Esophagus (tissue), 2 donors: Measurements from ENCODE around the gene SHC2. TPM values are rescaled to one million over a fixed set of nuclear protein-coding genes. Genes with fewer than 3 reads are reported as not detected.

Experiments
- H3K27ac ChIP-seq, 2 donors: one replicate each; pipeline ENCODE4 v1.5.1; 2013; ENCODE audit warnings: low read depth in 2 of 2, mild to moderate bottlenecking in 2 of 2, inconsistent platforms in 1 of 2, low read length in 1 of 2, moderate library complexity in 1 of 2
- H3K27me3 ChIP-seq, 2 donors: one replicate each; pipeline ENCODE4 v1.6.1; 2013; ENCODE audit warnings: low read length in 2 of 2, control low read depth in 1 of 2, mild to moderate bottlenecking in 1 of 2; ENCODE audit not compliant: insufficient read depth in 2 of 2, control insufficient read depth in 1 of 2
- H3K36me3 ChIP-seq, 2 donors: one replicate each; pipeline ENCODE4 v1.6.1; 2013; ENCODE audit warnings: low read length in 1 of 2; ENCODE audit not compliant: control insufficient read depth in 2 of 2, insufficient read depth in 2 of 2
- H3K4me1 ChIP-seq, 2 donors: one replicate each; pipeline ENCODE4 v1.6.1; 2013; ENCODE audit warnings: low read length in 1 of 2; ENCODE audit not compliant: control insufficient read depth in 2 of 2, insufficient read depth in 2 of 2
- H3K4me3 ChIP-seq, 2 donors: one replicate each; pipeline ENCODE4 v1.5.1; 2013; ENCODE audit warnings: low read length in 2 of 2, mild to moderate bottlenecking in 2 of 2, low read depth in 1 of 2, moderate library complexity in 1 of 2
- H3K9me3 ChIP-seq, 2 donors: one replicate each; pipeline ENCODE4 v1.6.1; 2013; ENCODE audit warnings: mild to moderate bottlenecking in 2 of 2, low read depth in 1 of 2, low read length in 1 of 2, moderate library complexity in 1 of 2; ENCODE audit not compliant: control insufficient read depth in 2 of 2, insufficient read depth in 1 of 2
- WGBS, 2 donors: extraction: QIAGEN DNeasy Blood & Tissue Kit; methylation state at CpG; one replicate each; pipeline ENCODE4 v1.1.7; 2013; 5-methylcytosine and 5-hydroxymethylcytosine counted together
- polyA plus RNA-seq, 2 donors: library from polyadenylated mRNA; stranded (reverse); fragments of 200-250 nt; gene quantifications; one replicate each; pipeline ENCODE4 v1.2.3, GENCODE V29; 2013
- donor health status: healthy with polysubstance abuse.
- donor health status: Bipolar disorder and iron deficiency.

SHC2 gene
- polyA plus RNA-seq, 2 donors: 3.0 to 5.3 TPM

GRCh38 chr19:498511-498891 is 37.7 kb upstream of the SHC2 start:
- no peaks in the 10 kb centered on the region for H3K36me3 ChIP-seq
- H3K27me3 ChIP-seq: peaks cover 0 to 11% of the 10 kb centered on the region in 2 donors
- H3K4me1 ChIP-seq: peaks cover 0 to 7% of the 10 kb centered on the region in 2 donors
- no peak overlapping the region for H3K27ac ChIP-seq
- 19 to 23% methylated on average over 25 to 26 of the region's 26 CpGs for WGBS, 2 donors
- no peaks in the 10 kb centered on the region for H3K9me3 ChIP-seq
- no peak overlapping the region for H3K4me3 ChIP-seq

GRCh38 chr19:497869-498510 is 37.2 kb upstream of the SHC2 start:
- 11 to 13% methylated on average over 25 to 50 of the region's 50 CpGs for WGBS, 2 donors
- no peaks in the 10 kb centered on the region for H3K9me3 ChIP-seq
- no peak overlapping the region for H3K4me3 ChIP-seq
- H3K4me1 ChIP-seq: peaks cover 0 to 7% of the 10 kb centered on the region in 2 donors
- no peaks in the 10 kb centered on the region for H3K36me3 ChIP-seq
- H3K27ac ChIP-seq: no peak overlapping the region
- H3K27me3 ChIP-seq: peaks cover 0 to 11% of the 10 kb centered on the region in 2 donors

DNA sequence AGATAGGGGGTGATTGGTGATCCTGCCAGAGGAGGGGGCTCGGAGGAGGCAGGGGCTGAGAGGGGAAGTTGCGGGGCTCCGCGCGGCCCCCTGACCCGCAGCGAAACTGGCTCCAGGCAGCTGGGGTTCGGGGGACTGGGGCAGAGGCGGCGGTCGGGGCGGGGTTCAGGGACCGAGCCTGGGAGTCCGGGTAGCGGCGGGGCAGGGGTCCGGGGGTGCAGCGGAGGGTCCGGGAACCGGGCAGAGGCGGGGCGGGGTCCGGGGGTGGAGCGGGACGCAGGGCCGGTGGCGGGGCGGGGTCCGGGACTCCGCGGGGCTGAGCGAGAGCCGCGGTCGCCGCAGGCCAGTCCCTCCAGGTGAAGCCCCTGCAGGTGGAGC is 36.6 kb upstream of the SHC2 start:
- 3 to 5% methylated on average over 15 to 36 of the region's 36 CpGs for WGBS, 2 donors
- no peaks in the 10 kb centered on the region for H3K9me3 ChIP-seq
- H3K4me3 ChIP-seq: no peak overlapping the region
- peaks cover 0 to 7% of the 10 kb centered on the region in 2 donors for H3K4me1 ChIP-seq
- peaks cover 0 to 11% of the 10 kb centered on the region in 2 donors for H3K27me3 ChIP-seq
- H3K27ac ChIP-seq: no peak overlapping the region
- no peaks in the 10 kb centered on the region for H3K36me3 ChIP-seq

DNA sequence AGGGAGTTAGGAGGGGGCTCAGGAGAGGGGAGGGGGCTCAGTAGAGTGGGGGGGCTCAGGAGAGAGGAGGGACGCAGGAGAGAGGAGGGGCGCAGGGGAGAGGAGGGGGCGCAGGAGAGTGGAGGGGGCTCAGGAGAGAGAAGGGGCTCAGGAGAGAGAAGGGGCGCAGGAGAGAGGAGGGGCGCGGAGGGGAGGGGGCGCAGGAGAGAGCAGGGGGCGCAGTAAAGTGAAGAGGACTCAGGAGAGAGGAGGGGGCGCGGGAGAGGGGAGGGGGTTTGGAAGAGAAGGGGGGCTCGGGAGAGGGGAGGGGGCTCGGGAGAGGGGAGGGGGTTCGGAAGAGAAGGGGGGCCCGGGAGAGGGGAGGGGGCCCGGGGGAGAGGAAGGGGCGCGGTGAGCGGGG is 36.2 kb upstream of the SHC2 start:
- no peaks in the 10 kb centered on the region for H3K9me3 ChIP-seq
- WGBS, 2 donors: 7 to 8% methylated on average over 3 to 18 of the region's 18 CpGs
- peaks cover 0 to 11% of the 10 kb centered on the region in 2 donors for H3K27me3 ChIP-seq
- H3K4me3 ChIP-seq: no peak overlapping the region
- H3K36me3 ChIP-seq: no peaks in the 10 kb centered on the region
- peaks cover 0 to 7% of the 10 kb centered on the region in 2 donors for H3K4me1 ChIP-seq
- H3K27ac ChIP-seq: no peak overlapping the region

DNA sequence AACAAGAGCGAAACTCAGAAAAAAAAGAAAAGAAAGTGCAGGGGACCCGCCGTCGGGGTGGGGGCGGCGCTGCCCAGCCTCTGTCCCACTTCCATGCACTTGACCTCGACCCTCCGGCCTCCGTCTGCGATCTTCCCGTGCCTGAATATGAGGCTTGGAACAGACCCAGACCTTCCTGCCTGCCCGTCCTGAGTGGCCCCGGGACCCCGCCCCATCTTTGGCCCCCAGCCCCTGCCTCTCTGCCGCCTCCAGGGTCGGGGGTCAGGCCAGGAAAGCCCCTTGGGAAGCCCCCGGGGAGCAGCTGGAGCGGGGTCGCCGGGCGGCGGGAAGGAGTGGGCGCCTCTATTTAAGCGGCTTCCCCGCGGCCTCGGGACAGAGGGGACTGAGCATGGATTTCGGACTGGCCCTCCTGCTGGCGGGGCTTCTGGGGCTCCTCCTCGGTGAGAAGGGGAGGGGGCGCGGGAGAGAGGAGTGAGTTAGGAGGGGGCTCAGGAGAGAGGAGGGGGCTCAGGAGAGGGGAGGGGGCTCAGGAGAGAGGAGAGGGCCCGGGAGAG is 35.4 kb upstream of the SHC2 start, which contains the start of gene MADCAM1:
Gene MADCAM1, plus strand, starts transcription at position 375 of the 554 bp plus-strand sequence. Its CDS starts 14 bp downstream, at position 389.
- H3K9me3 ChIP-seq: no peaks in the 10 kb centered on the region
- H3K4me1 ChIP-seq: peaks cover 0 to 7% of the 10 kb centered on the region in 2 donors
- H3K4me3 ChIP-seq: no peak within 1 kb of the TSS
- H3K36me3 ChIP-seq: no peaks in the 10 kb centered on the region
- peaks cover 0 to 11% of the 10 kb centered on the region in 2 donors for H3K27me3 ChIP-seq
- WGBS, 2 donors: 10 to 12% methylated on average over 23 to 33 of the region's 33 CpGs
- H3K27ac ChIP-seq: peak within 1 kb of the TSS in 1 of 2 donors; percentile 7

GRCh38 chr19:495402-496111 is 34.7 kb upstream of the SHC2 start:
- Histone ChIP-seq H3K27me3 (peaks cover 0 to 11% of the 10 kb centered on the region in 2 donors), H3K27ac (peak overlapping the region in 1 of 2 donors; percentile 7), H3K4me1 (peaks cover 0 to 7% of the 10 kb centered on the region in 2 donors), H3K9me3 (no peaks in the 10 kb centered on the region), H3K4me3 (no peak overlapping the region), H3K36me3 (no peaks in the 10 kb centered on the region)
- 16 to 21% methylated on average over 32 of the region's 32 CpGs for WGBS, 2 donors

GRCh38 chr19:495081-495401 is 34.2 kb upstream of the SHC2 start:
- WGBS, 2 donors: 46 to 47% methylated on average over 10 of the region's 10 CpGs
- Histone ChIP-seq H3K27ac (no peak overlapping the region), H3K27me3 (peaks cover 0 to 11% of the 10 kb centered on the region in 2 donors)

GRCh38 chr19:494171-495080 is 33.6 kb upstream of the SHC2 start:
- H3K4me3 ChIP-seq: no peak overlapping the region
- no peak overlapping the region for H3K27ac ChIP-seq
- peaks cover 0 to 10% of the 10 kb centered on the region in 2 donors for H3K4me1 ChIP-seq
- peaks cover 0 to 11% of the 10 kb centered on the region in 2 donors for H3K27me3 ChIP-seq
- 41 to 43% methylated on average over 22 of the region's 22 CpGs for WGBS, 2 donors
- no peaks in the 10 kb centered on the region for H3K36me3 ChIP-seq
- H3K9me3 ChIP-seq: no peaks in the 10 kb centered on the region

More at GRCh38 chr19:495081-495401, 34.2 kb upstream of the SHC2 start:
- Histone ChIP-seq H3K36me3 (no peaks in the 10 kb centered on the region), H3K9me3 (no peaks in the 10 kb centered on the region), H3K4me3 (no peak overlapping the region), H3K4me1 (peaks cover 0 to 7% of the 10 kb centered on the region in 2 donors)
